Endothelial cell of umbilical vein (primary cell): ENCODE data around the gene SIGLECL1. TPM values are rescaled to one million over a fixed set of nuclear protein-coding genes. Genes with fewer than 3 reads are reported as not detected.

Source experiments
- BruUV-seq: library from RNA; stranded (reverse); fragments of 400-500 nt; replicated peaks from 2 replicates; lab custom pipeline; 2021; lab: Mats Ljungman, UMichigan
- CTCF ChIA-PET: fragments of 300-600, 350-600 bp; sonication (Branson Sonifier 250); formaldehyde crosslinking; loops from one replicate; lab custom pipeline; 2021; ENCODE audit warnings: antibody characterized with exemption, inconsistent platforms; lab: Charles Lee
- POLR2A ChIA-PET: fragments of 300-600, 350-600 bp; sonication (Branson Sonifier 250); formaldehyde crosslinking; loops from one replicate; lab custom pipeline; 2021; ENCODE audit warnings: antibody characterized with exemption, inconsistent platforms; lab: Charles Lee
- DNase-seq: peaks from one replicate; pipeline ENCODE4 v3.0.0-alpha.2; 2011; ENCODE audit warnings: low read depth, low spot score
- FAIRE-seq: peaks from 2 replicates; lab custom pipeline; 2011; peaks lifted over from hg19 to GRCh38; lab: Jason Lieb, UNC
- H2AFZ ChIP-seq: 2 replicates; pipeline ENCODE4 v1.6.0; 2012; ENCODE audit warnings: low read depth, low read length, control low read depth, inconsistent platforms
- H3K27ac ChIP-seq: 2 replicates; pipeline ENCODE4 v1.5.1; 2011; ENCODE audit warnings: low read depth, mild to moderate bottlenecking, control low read depth, low read length, moderate library complexity; ENCODE audit not compliant: insufficient read depth
- H3K27me3 ChIP-seq, 2 experiments: 2 replicates each; pipeline versions ENCODE4 v1.6.0 to v1.6.1; 2011; ENCODE audit warnings: low read length in 2 of 2, mixed read lengths in 1 of 2; ENCODE audit not compliant: control insufficient read depth in 2 of 2, insufficient read depth in 2 of 2
- H3K36me3 ChIP-seq, 2 experiments: 2 replicates in 1 of 2; 3 replicates in 1 of 2; pipeline ENCODE4 v1.5.1; 2011; ENCODE audit warnings: low read length in 2 of 2, mild to moderate bottlenecking in 1 of 2, moderate library complexity in 1 of 2; ENCODE audit not compliant: control insufficient read depth in 2 of 2, insufficient read depth in 2 of 2; ENCODE audit errors: extremely low read depth in 1 of 2
- H3K4me1 ChIP-seq: 3 replicates; pipeline ENCODE4 v1.5.1; 2011; ENCODE audit warnings: mild to moderate bottlenecking, low read length; ENCODE audit not compliant: control insufficient read depth, insufficient read depth; ENCODE audit errors: extremely low read depth
- H3K4me2 ChIP-seq: 2 replicates; pipeline ENCODE4 v1.6.1; 2011; ENCODE audit warnings: low read length, control low read depth, mixed read lengths; ENCODE audit not compliant: insufficient read depth
- H3K4me3 ChIP-seq, 3 experiments: fragments of 200-600 bp in 1 of 3; sonication (generic), shearing (Covaris generic) in 1 of 3; replicated peaks in 1 of 3; 2 replicates each; pipeline ENCODE4 v1.5.1; 2011 to 2016; ENCODE audit warnings: control low read depth in 3 of 3, low read length in 3 of 3, mild to moderate bottlenecking in 2 of 3, inconsistent platforms in 1 of 3, low read depth in 1 of 3, moderate library complexity in 1 of 3; ENCODE audit not compliant: insufficient read depth in 1 of 3
- H3K79me2 ChIP-seq: 2 replicates; pipeline ENCODE4 v1.6.0; 2012; ENCODE audit warnings: low read length, inconsistent platforms; ENCODE audit not compliant: control insufficient read depth, insufficient read depth
- H3K9ac ChIP-seq: replicated peaks from 2 replicates; pipeline ENCODE3; 2011; ENCODE audit warnings: low read length, control low read depth; ENCODE audit not compliant: insufficient read depth; ENCODE audit errors: extremely low read depth
- H3K9me1 ChIP-seq: replicated peaks from 3 replicates; pipeline ENCODE4 v1.6.0; 2011; ENCODE audit warnings: mild to moderate bottlenecking, low read length; ENCODE audit not compliant: control insufficient read depth, insufficient read depth; ENCODE audit errors: extremely low read depth
- H3K9me3 ChIP-seq: replicated peaks from 2 replicates; pipeline ENCODE4 v1.5.1; 2012; ENCODE audit warnings: low read length, inconsistent platforms; ENCODE audit not compliant: control insufficient read depth, insufficient read depth
- H4K20me1 ChIP-seq: replicated peaks from 2 replicates; pipeline ENCODE3; 2011; ENCODE audit warnings: mild to moderate bottlenecking, low read length; ENCODE audit not compliant: control insufficient read depth, insufficient read depth; ENCODE audit errors: extremely low read depth
- EZH2 ChIP-seq: IDR thresholded peaks from 2 replicates; pipeline ENCODE4 v1.6.1; 2012; ENCODE audit warnings: borderline replicate concordance, low read depth, mild to moderate bottlenecking, moderate library complexity, low read length, inconsistent platforms; ENCODE audit not compliant: severe bottlenecking
- FOS ChIP-seq: IDR thresholded peaks from 2 replicates; pipeline ENCODE4 v1.6.1; 2011; ENCODE audit warnings: mild to moderate bottlenecking, low read length, moderate library complexity, borderline replicate concordance; ENCODE audit not compliant: insufficient read depth
- GATA2 ChIP-seq: IDR thresholded peaks from 2 replicates; pipeline ENCODE4 v1.7.0; 2011; ENCODE audit warnings: low read depth, mild to moderate bottlenecking, moderate library complexity, mixed read lengths, low read length; ENCODE audit not compliant: insufficient read length, insufficient read depth
- JUN ChIP-seq: IDR thresholded peaks from 2 replicates; pipeline ENCODE4 v1.6.1; 2011; ENCODE audit warnings: borderline replicate concordance, low read depth; ENCODE audit not compliant: insufficient read length, insufficient read depth
- MAX ChIP-seq: IDR thresholded peaks from 2 replicates; pipeline ENCODE4 v1.6.1; 2011; ENCODE audit not compliant: insufficient read depth, insufficient read length
- MYC ChIP-seq: IDR thresholded peaks from one replicate; pipeline ENCODE4 v1.6.1; 2011; ENCODE audit warnings: mild to moderate bottlenecking, low read depth, low read length
- POLR2A ChIP-seq: IDR thresholded peaks from 2 replicates; pipeline ENCODE4 v1.6.1; 2012; ENCODE audit warnings: low read depth, mild to moderate bottlenecking, control low read depth, low read length
- POLR2AphosphoS5 ChIP-seq: IDR thresholded peaks from 2 replicates; pipeline ENCODE4 v1.6.1; 2012; ENCODE audit warnings: low read depth, mild to moderate bottlenecking, control low read depth, low read length, moderate library complexity; ENCODE audit not compliant: insufficient read depth
- dilution Hi-C: fragments of 300-500 bp; cut with MboI; formaldehyde crosslinking; loops from one replicate; pipeline ENCODE4 v1.15.0; 2019; ENCODE audit warnings: low sequenced_read_pairs; ENCODE audit not compliant: extremely low pct_ligation_motif_present
- intact Hi-C: fragments of 100-400 bp; cut with micrococcal nuclease; formaldehyde crosslinking; loops from one replicate; pipeline ENCODE4 v1.10.0; 2022
- polyA plus RNA-seq, 4 experiments: library from polyadenylated mRNA; depleted of rRNA in 3 of 4; stranded (reverse) in 3 of 4; unstranded in 1 of 4; fragments of >200 nt; gene quantifications; 2 replicates each; pipeline versions ENCODE4 v1.2.1 to v1.2.3, GENCODE V29; 2011 to 2012; ENCODE audit warnings: missing spikeins in 1 of 4
- total RNA-seq: library from RNA; stranded (reverse); gene quantifications from 2 replicates; pipeline ENCODE4 v1.2.3, GENCODE V29; 2021
- TF ChIP-seq, protein P1 (sequence below), 2 donors: IDR thresholded peaks; 1 replicate in 1 of 2; 2 replicates in 1 of 2; pipeline ENCODE4 v1.5.1; 2011; ENCODE audit warnings: low read length in 2 of 2, mild to moderate bottlenecking in 2 of 2, moderate library complexity in 2 of 2, control low read depth in 1 of 2, inconsistent platforms in 1 of 2, low read depth in 1 of 2; ENCODE audit not compliant: insufficient read depth in 1 of 2; ENCODE audit errors: extremely low read depth in 1 of 2

Gene SIGLECL1
- total and polyA plus RNA-seq, 2 donors (not counting 3 experiments of a cell fraction or from before 2014, with no cell fraction given): not detected

DNA sequence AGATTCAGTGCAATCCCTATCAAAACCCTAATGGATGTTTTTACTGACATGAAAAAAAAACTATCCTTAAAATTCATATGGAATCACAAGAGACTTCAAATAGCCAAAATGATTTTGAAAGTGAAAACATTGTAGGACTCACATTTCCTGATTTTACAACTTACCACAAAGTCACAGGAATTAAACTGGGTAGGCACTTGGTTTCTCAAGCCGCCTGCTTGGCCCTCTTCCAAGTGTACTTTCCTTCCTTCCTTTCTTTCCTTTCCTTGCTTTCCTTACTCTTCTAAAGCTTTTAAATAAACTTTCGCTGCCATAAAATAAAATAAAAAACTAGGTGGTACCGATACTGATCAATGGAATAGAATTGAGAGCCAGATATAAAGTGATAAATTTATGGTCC lies 47.0 kb upstream of the SIGLECL1 start:
- Histone ChIP-seq H3K9me1 (no peaks in the 10 kb centered on the region), H3K36me3 (no peaks in the 10 kb centered on the region), H3K9ac (no peak overlapping the region), H3K4me3 (no peak overlapping the region), H2AFZ (no peak overlapping the region), H3K4me1 (no peaks in the 10 kb centered on the region), H3K4me2 (no peak overlapping the region), H3K79me2 (no peaks in the 10 kb centered on the region), H4K20me1 (no peaks in the 10 kb centered on the region), H3K27me3 (no peaks in the 10 kb centered on the region), H3K9me3 (no peaks in the 10 kb centered on the region), H3K27ac (no peak overlapping the region)
- BruUV-seq: no TSS peak
- CTCF ChIA-PET: no interaction called here
- dilution Hi-C loops (no loop called here), intact Hi-C loops (no loop called here)
- TF ChIP-seq MYC (no peak), JUN (no peak), POLR2AphosphoS5 (no peak), MAX (no peak), GATA2 (no peak), FOS (no peak), POLR2A (no peak), EZH2 (no peak)
- TF ChIP-seq, protein P1, sequence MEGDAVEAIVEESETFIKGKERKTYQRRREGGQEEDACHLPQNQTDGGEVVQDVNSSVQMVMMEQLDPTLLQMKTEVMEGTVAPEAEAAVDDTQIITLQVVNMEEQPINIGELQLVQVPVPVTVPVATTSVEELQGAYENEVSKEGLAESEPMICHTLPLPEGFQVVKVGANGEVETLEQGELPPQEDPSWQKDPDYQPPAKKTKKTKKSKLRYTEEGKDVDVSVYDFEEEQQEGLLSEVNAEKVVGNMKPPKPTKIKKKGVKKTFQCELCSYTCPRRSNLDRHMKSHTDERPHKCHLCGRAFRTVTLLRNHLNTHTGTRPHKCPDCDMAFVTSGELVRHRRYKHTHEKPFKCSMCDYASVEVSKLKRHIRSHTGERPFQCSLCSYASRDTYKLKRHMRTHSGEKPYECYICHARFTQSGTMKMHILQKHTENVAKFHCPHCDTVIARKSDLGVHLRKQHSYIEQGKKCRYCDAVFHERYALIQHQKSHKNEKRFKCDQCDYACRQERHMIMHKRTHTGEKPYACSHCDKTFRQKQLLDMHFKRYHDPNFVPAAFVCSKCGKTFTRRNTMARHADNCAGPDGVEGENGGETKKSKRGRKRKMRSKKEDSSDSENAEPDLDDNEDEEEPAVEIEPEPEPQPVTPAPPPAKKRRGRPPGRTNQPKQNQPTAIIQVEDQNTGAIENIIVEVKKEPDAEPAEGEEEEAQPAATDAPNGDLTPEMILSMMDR (IDR thresholded peaks at IDR 0.05; ENCODE audit: extremely low read depth in 1 of 2, insufficient read depth in 1 of 2, low read depth in 1 of 2, low read length in 2 of 2): no peak
- POLR2A ChIA-PET: no interaction called here
- DNase-seq: peak; percentile 3
- no peak for FAIRE-seq
